ENCODE data around the gene PRKCD. TPM values are rescaled to one million over a fixed set of nuclear protein-coding genes. Genes with fewer than 3 reads are reported as not detected.

PRKCD gene
- total RNA-seq, 1 experiment from 2014 or later, result 9.6 TPM

DNA sequence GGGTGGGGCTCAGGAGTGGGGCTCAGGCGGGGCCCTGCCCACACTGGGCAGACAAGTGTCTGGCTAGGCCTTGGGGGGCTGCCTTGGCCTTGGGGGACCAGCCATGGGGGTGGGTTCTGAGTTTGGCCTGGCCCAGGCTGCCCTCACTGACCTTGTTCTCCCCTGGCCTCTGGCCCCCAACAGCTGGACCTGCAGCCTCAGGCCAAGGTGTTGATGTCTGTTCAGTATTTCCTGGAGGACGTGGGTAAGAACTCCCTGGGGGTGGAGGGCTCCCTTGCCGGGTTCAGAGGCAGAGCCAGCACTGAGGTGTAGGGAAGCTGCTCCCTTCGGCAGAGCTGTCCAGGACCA is 20.0 kb downstream of the PRKCD start:
- Mint-ChIP-seq H3K4me3 (ENCODE audit: unreplicated experiment) (no peak overlapping the region), H3K27me3 (ENCODE audit: insufficient read depth, unreplicated experiment) (no peaks in the 10 kb centered on the region), H3K36me3 (ENCODE audit: insufficient read depth, unreplicated experiment) (peaks cover 40% of the 10 kb centered on the region), H3K9me3 (ENCODE audit: unreplicated experiment) (no peaks in the 10 kb centered on the region), H3K27ac (ENCODE audit: low read depth, unreplicated experiment) (no peak overlapping the region), H3K4me1 (ENCODE audit: insufficient read depth, unreplicated experiment) (no peaks in the 10 kb centered on the region)
- ChIA-PET CTCF (interaction anchor here (0.6 kb wide), 1 partner anchor 717 kb away, joined by 3 read pairs; no protein-coding TSS in a partner anchor), POLR2A (interaction anchor here (0.8 kb wide), 1 partner anchor 14 kb away, joined by 3 read pairs; no protein-coding TSS in a partner anchor)
- no peak for DNase-seq (ENCODE audit: unreplicated experiment)
- intact Hi-C loops (cut with micrococcal nuclease), result no loop called here
- TF ChIP-seq, protein P1, sequence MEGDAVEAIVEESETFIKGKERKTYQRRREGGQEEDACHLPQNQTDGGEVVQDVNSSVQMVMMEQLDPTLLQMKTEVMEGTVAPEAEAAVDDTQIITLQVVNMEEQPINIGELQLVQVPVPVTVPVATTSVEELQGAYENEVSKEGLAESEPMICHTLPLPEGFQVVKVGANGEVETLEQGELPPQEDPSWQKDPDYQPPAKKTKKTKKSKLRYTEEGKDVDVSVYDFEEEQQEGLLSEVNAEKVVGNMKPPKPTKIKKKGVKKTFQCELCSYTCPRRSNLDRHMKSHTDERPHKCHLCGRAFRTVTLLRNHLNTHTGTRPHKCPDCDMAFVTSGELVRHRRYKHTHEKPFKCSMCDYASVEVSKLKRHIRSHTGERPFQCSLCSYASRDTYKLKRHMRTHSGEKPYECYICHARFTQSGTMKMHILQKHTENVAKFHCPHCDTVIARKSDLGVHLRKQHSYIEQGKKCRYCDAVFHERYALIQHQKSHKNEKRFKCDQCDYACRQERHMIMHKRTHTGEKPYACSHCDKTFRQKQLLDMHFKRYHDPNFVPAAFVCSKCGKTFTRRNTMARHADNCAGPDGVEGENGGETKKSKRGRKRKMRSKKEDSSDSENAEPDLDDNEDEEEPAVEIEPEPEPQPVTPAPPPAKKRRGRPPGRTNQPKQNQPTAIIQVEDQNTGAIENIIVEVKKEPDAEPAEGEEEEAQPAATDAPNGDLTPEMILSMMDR (IDR thresholded peaks at IDR 0.05; ENCODE audit: unreplicated experiment), result no peak
- BruUV-seq (replicated peaks), result no TSS peak

DNA sequence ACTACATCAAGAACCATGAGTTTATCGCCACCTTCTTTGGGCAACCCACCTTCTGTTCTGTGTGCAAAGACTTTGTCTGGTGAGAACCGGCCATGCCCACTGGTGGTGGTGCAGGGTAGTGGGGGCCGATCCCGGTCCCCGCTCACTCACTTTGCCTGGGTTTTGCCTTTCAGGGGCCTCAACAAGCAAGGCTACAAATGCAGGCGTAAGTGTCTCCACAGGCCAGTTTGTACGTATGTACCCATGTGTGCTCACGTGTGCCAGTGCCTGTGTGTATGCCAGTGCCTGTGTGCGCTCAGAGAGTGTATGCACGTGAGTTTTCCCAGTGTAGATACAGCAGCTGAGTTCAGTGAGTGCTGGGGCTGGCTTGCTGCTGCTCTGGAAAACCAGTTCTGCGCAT is 20.5 kb downstream of the PRKCD start:
- TF ChIP-seq, protein P1 (IDR thresholded peaks at IDR 0.05; ENCODE audit: unreplicated experiment), result no peak
- CTCF ChIA-PET, result interaction anchor here (1.7 kb wide), 1 partner anchor 15 kb away, joined by 5 read pairs; no protein-coding TSS in a partner anchor
- H3K4me3 Mint-ChIP-seq (ENCODE audit: unreplicated experiment), result no peak overlapping the region
- no peaks in the 10 kb centered on the region for H3K27me3 Mint-ChIP-seq (ENCODE audit: insufficient read depth, unreplicated experiment)
- H3K4me1 Mint-ChIP-seq (ENCODE audit: insufficient read depth, unreplicated experiment), result no peaks in the 10 kb centered on the region
- H3K27ac Mint-ChIP-seq (ENCODE audit: low read depth, unreplicated experiment), result no peak overlapping the region
- POLR2A ChIA-PET, result interaction anchor here (0.8 kb wide), 1 partner anchor 14 kb away, joined by 3 read pairs; no protein-coding TSS in a partner anchor
- H3K9me3 Mint-ChIP-seq (ENCODE audit: unreplicated experiment), result no peaks in the 10 kb centered on the region
- peaks cover 43% of the 10 kb centered on the region for H3K36me3 Mint-ChIP-seq (ENCODE audit: insufficient read depth, unreplicated experiment)
- no TSS peak for BruUV-seq (replicated peaks)
- intact Hi-C loops (cut with micrococcal nuclease), result no loop called here
- DNase-seq (ENCODE audit: unreplicated experiment), result no peak

GRCh38 chr3:53182764-53183355 is 21.9 kb downstream of the PRKCD start:
- no peaks in the 10 kb centered on the region for H3K4me1 Mint-ChIP-seq (ENCODE audit: insufficient read depth, unreplicated experiment)
- DNase-seq (ENCODE audit: unreplicated experiment), result no peak
- H3K27me3 Mint-ChIP-seq (ENCODE audit: insufficient read depth, unreplicated experiment), result no peaks in the 10 kb centered on the region
- no peak overlapping the region for H3K27ac Mint-ChIP-seq (ENCODE audit: low read depth, unreplicated experiment)
- H3K4me3 Mint-ChIP-seq (ENCODE audit: unreplicated experiment), result no peak overlapping the region
- ChIA-PET CTCF (interaction anchor here (0.6 to 1.7 kb wide), 3 partner anchors 14 to 477 kb away, joined by 3 to 5 read pairs (median 3); no protein-coding TSS in a partner anchor), POLR2A (no interaction called here)
- BruUV-seq (replicated peaks), result no TSS peak
- H3K36me3 Mint-ChIP-seq (ENCODE audit: insufficient read depth, unreplicated experiment), result peaks cover 49% of the 10 kb centered on the region
- intact Hi-C loops (cut with micrococcal nuclease), result no loop called here
- TF ChIP-seq, protein P1 (IDR thresholded peaks at IDR 0.05; ENCODE audit: unreplicated experiment), result no peak
- no peaks in the 10 kb centered on the region for H3K9me3 Mint-ChIP-seq (ENCODE audit: unreplicated experiment)

DNA sequence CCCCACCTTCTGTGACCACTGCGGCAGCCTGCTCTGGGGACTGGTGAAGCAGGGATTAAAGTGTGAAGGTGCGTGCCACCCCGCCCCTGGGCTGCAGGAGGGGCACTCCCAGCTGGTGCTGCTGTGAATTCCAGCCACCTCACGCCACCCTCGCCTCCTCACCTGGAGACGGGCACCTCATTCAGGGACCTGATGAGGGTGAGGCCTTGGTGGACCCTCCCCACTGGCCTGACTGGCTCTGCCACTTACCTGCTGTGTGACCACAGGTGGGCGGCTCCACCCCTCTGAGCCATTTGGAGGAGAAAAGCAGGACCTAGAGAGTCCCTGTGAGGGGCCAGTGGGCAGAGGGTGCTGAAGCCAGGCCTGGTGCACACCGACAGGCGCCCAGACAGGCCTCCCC is 22.5 kb downstream of the PRKCD start:
- POLR2A ChIA-PET, result no interaction called here
- Mint-ChIP-seq H3K4me3 (ENCODE audit: unreplicated experiment) (no peak overlapping the region), H3K36me3 (ENCODE audit: insufficient read depth, unreplicated experiment) (peaks cover 49% of the 10 kb centered on the region), H3K27ac (ENCODE audit: low read depth, unreplicated experiment) (no peak overlapping the region), H3K9me3 (ENCODE audit: unreplicated experiment) (no peaks in the 10 kb centered on the region), H3K27me3 (ENCODE audit: insufficient read depth, unreplicated experiment) (no peaks in the 10 kb centered on the region), H3K4me1 (ENCODE audit: insufficient read depth, unreplicated experiment) (no peaks in the 10 kb centered on the region)
- intact Hi-C loops (cut with micrococcal nuclease), result no loop called here
- TF ChIP-seq, protein P1 (IDR thresholded peaks at IDR 0.05; ENCODE audit: unreplicated experiment), result no peak
- no TSS peak for BruUV-seq (replicated peaks)
- no peak for DNase-seq (ENCODE audit: unreplicated experiment)
- CTCF ChIA-PET, result interaction anchor here (0.6 to 1.7 kb wide), 3 partner anchors 13 to 477 kb away, joined by 3 to 5 read pairs (median 3); no protein-coding TSS in a partner anchor
